MM.1S (cell line): ENCODE results near the gene SPECC1.

Source experiments
- EZH2 ChIP-seq: fragments of 300-600 bp; sonication (generic); optimal IDR thresholded peaks from 2 replicates; pipeline ENCODE3; 2017; ENCODE audit warnings: low read depth, mild to moderate bottlenecking, antibody characterized with exemption, low read length, mixed read lengths
- TF ChIP-seq, protein P1 (sequence below): fragments of 300-600 bp; sonication (generic); IDR thresholded peaks from 2 replicates; pipeline ENCODE4 v1.5.1; 2016; ENCODE audit warnings: antibody characterized with exemption, low read length, mixed read lengths

DNA sequence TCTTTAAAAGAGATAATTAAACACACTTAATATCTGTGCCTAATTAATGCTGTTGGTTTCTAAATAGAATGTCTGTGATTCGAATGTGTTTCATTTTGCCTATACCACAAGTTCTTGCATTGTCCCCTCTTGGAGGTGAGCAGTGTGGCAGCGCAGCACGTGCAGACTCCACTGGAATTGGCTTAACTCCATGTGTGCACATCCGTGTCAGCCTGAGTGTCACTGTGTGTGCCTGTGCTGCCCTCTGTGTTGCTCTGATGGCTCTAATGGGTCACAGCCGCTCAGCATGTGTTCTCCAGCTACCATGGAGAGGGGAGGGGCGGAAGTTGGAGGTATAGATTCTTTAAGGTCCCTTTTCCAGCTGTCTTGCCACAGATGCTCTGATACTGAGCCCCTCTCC, 226.6 kb downstream of the SPECC1 start:
- TF ChIP-seq, protein P1, sequence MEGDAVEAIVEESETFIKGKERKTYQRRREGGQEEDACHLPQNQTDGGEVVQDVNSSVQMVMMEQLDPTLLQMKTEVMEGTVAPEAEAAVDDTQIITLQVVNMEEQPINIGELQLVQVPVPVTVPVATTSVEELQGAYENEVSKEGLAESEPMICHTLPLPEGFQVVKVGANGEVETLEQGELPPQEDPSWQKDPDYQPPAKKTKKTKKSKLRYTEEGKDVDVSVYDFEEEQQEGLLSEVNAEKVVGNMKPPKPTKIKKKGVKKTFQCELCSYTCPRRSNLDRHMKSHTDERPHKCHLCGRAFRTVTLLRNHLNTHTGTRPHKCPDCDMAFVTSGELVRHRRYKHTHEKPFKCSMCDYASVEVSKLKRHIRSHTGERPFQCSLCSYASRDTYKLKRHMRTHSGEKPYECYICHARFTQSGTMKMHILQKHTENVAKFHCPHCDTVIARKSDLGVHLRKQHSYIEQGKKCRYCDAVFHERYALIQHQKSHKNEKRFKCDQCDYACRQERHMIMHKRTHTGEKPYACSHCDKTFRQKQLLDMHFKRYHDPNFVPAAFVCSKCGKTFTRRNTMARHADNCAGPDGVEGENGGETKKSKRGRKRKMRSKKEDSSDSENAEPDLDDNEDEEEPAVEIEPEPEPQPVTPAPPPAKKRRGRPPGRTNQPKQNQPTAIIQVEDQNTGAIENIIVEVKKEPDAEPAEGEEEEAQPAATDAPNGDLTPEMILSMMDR: no peak
- TF ChIP-seq EZH2: no peak
